HepG2 (cell line): Measurements from ENCODE around the gene CYLD. TPM values are rescaled to one million over a fixed set of nuclear protein-coding genes. Genes with fewer than 3 reads are reported as not detected.

Experiments used
- KDM5A ChIP-seq: fragments of 200-600 bp; sonication (generic); IDR thresholded peaks from 2 replicates; pipeline ENCODE4 v1.7.0; 2018; ENCODE audit warnings: antibody characterized with exemption, mild to moderate bottlenecking, low read length, borderline replicate concordance
- MEIS1 ChIP-seq: sonication (generic); formaldehyde crosslinking; IDR thresholded peaks from 2 replicates; pipeline ENCODE4 v1.9.0; 2021; ENCODE audit warnings: mild to moderate bottlenecking, missing genetic modification reagents, moderate library complexity, borderline replicate concordance
- NCOA1 ChIP-seq: sonication (generic); formaldehyde crosslinking; IDR thresholded peaks from 2 replicates; pipeline ENCODE4 v1.9.0; 2021; ENCODE audit warnings: missing genetic modification reagents
- PHF5A ChIP-seq: IDR thresholded peaks from one replicate; pipeline ENCODE4 v1.6.1; 2018; ENCODE audit warnings: low read depth, missing genetic modification reagents; ENCODE audit not compliant: unreplicated experiment
- RAD21 ChIP-seq: fragments of 450-650 bp; formaldehyde crosslinking; IDR thresholded peaks from 2 replicates; pipeline ENCODE4 v1.5.0; 2020; ENCODE audit warnings: mild to moderate bottlenecking
- SP140L ChIP-seq: sonication (generic); formaldehyde crosslinking; IDR thresholded peaks from 2 replicates; pipeline ENCODE4 v1.4.0; 2020; ENCODE audit warnings: missing genetic modification reagents, borderline replicate concordance
- SRSF1 ChIP-seq: fragments of 200-400 bp; formaldehyde crosslinking; optimal IDR thresholded peaks from 2 replicates; pipeline ENCODE3; 2017; ENCODE audit warnings: mild to moderate bottlenecking, low read depth, low read length, moderate library complexity
- ZMYM3 ChIP-seq: sonication (generic); formaldehyde crosslinking; IDR thresholded peaks from 2 replicates; pipeline ENCODE4 v1.5.1; 2020; ENCODE audit warnings: mild to moderate bottlenecking, missing genetic modification reagents
- ZNF280D ChIP-seq: sonication (generic); formaldehyde crosslinking; IDR thresholded peaks from 2 replicates; pipeline ENCODE4 v1.5.1; 2020; ENCODE audit warnings: mild to moderate bottlenecking, missing genetic modification reagents
- ZNF282 ChIP-seq: fragments of 450-650 bp; IDR thresholded peaks from 2 replicates; pipeline ENCODE4 v1.6.1; 2018; ENCODE audit not compliant: partially characterized antibody
- ZNF547 ChIP-seq: sonication (generic); formaldehyde crosslinking; IDR thresholded peaks from 2 replicates; pipeline ENCODE4 v1.5.1; 2020; ENCODE audit warnings: mild to moderate bottlenecking, missing genetic modification reagents
- ZNF552 ChIP-seq: sonication (generic); formaldehyde crosslinking; IDR thresholded peaks from 2 replicates; pipeline ENCODE4 v1.9.0; 2022; ENCODE audit warnings: missing genetic modification reagents, mild to moderate bottlenecking, borderline replicate concordance
- ZNF598 ChIP-seq: sonication (generic); formaldehyde crosslinking; IDR thresholded peaks from 2 replicates; pipeline ENCODE4 v1.5.1; 2020; ENCODE audit warnings: mild to moderate bottlenecking, missing genetic modification reagents, borderline replicate concordance
- polyA plus RNA-seq, 8 experiments: library from polyadenylated mRNA; depleted of rRNA in 3 of 8; stranded (reverse) in 7 of 8; unstranded in 1 of 8; fragments of >200 nt; fragmentation: Illumina TruSeq in 4 of 8; extraction: Trizol in 4 of 8; gene quantifications; 2 replicates each; pipeline versions ENCODE4 v1.2.1 to v1.2.3, GENCODE V29; 2011 to 2016; ENCODE audit warnings: low read depth in 4 of 8, missing spikeins in 1 of 8, mixed read lengths in 1 of 8; ENCODE audit not compliant: insufficient read depth in 1 of 8
- total RNA-seq, 5 experiments: library from RNA; depleted of rRNA; stranded (reverse); fragments of >200 nt; fragmentation: Illumina TruSeq; extraction: Trizol; gene quantifications; 2 replicates each; pipeline ENCODE4 v1.2.3, GENCODE V29; 2016; ENCODE audit warnings: low read depth in 1 of 5
- TF ChIP-seq, protein P1 (sequence below): sonication (generic); formaldehyde crosslinking; IDR thresholded peaks from 2 replicates; pipeline ENCODE4 v1.4.0; 2020; ENCODE audit warnings: missing genetic modification reagents
- TF ChIP-seq, protein P2 (sequence below): sonication (generic); formaldehyde crosslinking; IDR thresholded peaks from one replicate; pipeline ENCODE4 v1.5.1; 2020; ENCODE audit warnings: mild to moderate bottlenecking, missing genetic modification reagents; ENCODE audit errors: not compliant biosample characterization

CYLD gene
- total and polyA plus RNA-seq, 2 of the 13 experiments (the other 11 are each of a cell fraction or from before 2014, with no cell fraction given) = 6.1 to 11.4 TPM

DNA sequence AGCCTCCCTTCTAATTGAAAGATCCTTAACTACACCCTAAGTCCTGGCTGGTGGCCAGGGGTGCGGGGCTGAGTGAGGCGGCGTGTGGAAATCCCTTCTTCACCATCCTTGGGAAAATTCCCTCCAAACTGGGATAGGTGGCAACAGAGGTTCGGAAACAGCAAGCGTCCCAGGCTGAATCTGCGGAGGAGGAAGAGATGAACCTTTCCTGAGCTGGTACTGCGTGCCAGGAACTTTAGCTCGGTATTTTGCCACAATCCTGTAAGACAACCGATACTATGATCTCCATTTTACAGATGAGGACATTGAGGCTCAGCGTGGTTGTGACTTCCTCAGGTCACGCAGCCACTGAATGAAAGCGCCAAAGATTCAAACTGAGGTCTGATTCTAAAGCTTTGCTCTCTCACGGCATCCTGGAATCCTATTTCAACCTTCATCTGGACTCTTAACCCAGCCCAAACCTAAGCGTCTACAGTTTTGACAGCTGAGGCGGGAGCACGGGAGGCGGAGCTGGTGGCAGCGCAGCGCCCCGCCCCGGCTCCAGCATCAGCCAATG is 583 bp upstream of the CYLD start (continued):
- TF ChIP-seq ZNF280D (CRISPR knock-in tag) (no peak), ZNF547 (CRISPR knock-in tag) (peak; percentile 58; the same call in 1 of the 2 replicates), SRSF1 (peak; percentile 8), NCOA1 (CRISPR knock-in tag) (0 out of 2 replicates have a peak, but pooled peaks have one; percentile 10), PHF5A (CRISPR knock-in tag) (peak; percentile 17), ZNF598 (CRISPR knock-in tag) (peak; percentile 63; the same call in 1 of the 2 replicates), SP140L (CRISPR knock-in tag) (0 out of 2 replicates have a peak, but pooled peaks have one; percentile 18), ZNF552 (CRISPR knock-in tag) (no peak), ZNF282 (no peak), ZMYM3 (CRISPR knock-in tag) (peak; percentile 98), RAD21 (peak; percentile 54; the same call in 1 of the 2 replicates), KDM5A (0 out of 2 replicates have a peak, but pooled peaks have one; percentile 15), MEIS1 (CRISPR knock-in tag) (peak; percentile 41; the same call in 1 of the 2 replicates)
- TF ChIP-seq, protein P1, sequence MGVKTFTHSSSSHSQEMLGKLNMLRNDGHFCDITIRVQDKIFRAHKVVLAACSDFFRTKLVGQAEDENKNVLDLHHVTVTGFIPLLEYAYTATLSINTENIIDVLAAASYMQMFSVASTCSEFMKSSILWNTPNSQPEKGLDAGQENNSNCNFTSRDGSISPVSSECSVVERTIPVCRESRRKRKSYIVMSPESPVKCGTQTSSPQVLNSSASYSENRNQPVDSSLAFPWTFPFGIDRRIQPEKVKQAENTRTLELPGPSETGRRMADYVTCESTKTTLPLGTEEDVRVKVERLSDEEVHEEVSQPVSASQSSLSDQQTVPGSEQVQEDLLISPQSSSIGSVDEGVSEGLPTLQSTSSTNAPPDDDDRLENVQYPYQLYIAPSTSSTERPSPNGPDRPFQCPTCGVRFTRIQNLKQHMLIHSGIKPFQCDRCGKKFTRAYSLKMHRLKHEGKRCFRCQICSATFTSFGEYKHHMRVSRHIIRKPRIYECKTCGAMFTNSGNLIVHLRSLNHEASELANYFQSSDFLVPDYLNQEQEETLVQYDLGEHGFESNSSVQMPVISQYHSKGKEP (CRISPR knock-in tag) = no peak
- TF ChIP-seq, protein P2, sequence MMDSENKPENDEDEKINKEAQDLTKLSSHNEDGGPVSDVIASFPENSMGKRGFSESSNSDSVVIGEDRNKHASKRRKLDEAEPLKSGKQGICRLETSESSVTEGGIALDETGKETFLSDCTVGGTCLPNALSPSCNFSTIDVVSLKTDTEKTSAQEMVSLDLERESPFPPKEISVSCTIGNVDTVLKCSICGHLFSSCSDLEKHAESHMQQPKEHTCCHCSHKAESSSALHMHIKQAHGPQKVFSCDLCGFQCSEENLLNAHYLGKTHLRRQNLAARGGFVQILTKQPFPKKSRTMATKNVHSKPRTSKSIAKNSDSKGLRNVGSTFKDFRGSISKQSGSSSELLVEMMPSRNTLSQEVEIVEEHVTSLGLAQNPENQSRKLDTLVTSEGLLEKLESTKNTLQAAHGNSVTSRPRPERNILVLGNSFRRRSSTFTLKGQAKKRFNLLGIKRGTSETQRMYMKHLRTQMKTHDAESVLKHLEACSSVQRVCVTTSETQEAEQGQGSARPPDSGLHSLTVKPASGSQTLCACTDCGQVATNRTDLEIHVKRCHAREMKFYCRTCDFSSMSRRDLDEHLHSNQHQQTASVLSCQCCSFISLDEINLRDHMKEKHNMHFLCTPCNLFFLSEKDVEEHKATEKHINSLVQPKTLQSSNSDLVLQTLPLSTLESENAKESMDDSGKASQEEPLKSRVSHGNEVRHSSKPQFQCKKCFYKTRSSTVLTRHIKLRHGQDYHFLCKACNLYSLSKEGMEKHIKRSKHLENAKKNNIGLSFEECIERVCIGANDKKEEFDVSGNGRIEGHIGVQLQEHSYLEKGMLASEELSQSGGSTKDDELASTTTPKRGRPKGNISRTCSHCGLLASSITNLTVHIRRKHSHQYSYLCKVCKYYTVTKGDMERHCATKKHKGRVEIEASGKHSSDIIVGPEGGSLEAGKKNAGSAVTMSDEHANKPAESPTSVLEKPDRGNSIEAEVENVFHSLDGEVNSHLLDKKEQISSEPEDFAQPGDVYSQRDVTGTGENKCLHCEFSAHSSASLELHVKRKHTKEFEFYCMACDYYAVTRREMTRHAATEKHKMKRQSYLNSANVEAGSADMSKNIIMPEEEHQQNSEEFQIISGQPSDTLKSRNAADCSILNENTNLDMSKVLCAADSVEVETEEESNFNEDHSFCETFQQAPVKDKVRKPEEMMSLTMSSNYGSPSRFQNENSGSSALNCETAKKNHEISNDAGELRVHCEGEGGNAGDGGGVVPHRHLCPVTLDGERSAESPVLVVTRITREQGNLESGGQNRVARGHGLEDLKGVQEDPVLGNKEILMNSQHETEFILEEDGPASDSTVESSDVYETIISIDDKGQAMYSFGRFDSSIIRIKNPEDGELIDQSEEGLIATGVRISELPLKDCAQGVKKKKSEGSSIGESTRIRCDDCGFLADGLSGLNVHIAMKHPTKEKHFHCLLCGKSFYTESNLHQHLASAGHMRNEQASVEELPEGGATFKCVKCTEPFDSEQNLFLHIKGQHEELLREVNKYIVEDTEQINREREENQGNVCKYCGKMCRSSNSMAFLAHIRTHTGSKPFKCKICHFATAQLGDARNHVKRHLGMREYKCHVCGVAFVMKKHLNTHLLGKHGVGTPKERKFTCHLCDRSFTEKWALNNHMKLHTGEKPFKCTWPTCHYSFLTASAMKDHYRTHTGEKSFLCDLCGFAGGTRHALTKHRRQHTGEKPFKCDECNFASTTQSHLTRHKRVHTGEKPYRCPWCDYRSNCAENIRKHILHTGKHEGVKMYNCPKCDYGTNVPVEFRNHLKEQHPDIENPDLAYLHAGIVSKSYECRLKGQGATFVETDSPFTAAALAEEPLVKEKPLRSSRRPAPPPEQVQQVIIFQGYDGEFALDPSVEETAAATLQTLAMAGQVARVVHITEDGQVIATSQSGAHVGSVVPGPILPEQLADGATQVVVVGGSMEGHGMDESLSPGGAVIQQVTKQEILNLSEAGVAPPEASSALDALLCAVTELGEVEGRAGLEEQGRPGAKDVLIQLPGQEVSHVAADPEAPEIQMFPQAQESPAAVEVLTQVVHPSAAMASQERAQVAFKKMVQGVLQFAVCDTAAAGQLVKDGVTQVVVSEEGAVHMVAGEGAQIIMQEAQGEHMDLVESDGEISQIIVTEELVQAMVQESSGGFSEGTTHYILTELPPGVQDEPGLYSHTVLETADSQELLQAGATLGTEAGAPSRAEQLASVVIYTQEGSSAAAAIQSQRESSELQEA (CRISPR knock-in tag) = peak; percentile 50
